H1 (cell line): Measurements from ENCODE around the gene WEE1. TPM values are rescaled to one million over a fixed set of nuclear protein-coding genes. Genes with fewer than 3 reads are reported as not detected.
A peak's percentile ranks its signal among the peaks of the same experiment; 100 is the strongest.

Source experiments
- ASH2L ChIP-seq: fragments of 200-600, 300-600 bp; sonication (generic); IDR thresholded peaks from one replicate; pipeline ENCODE4 v1.7.1; 2017; ENCODE audit warnings: low read length
- CBX8 ChIP-seq: fragments of 300-800, 300-1000 bp; sonication (generic); IDR thresholded peaks from 2 replicates; pipeline ENCODE4 v1.7.1; 2016; ENCODE audit warnings: low read depth, low read length, borderline replicate concordance
- CHD7 ChIP-seq: fragments of 300-600 bp; sonication (generic); IDR thresholded peaks from 2 replicates; pipeline ENCODE4 v1.7.1; 2012; ENCODE audit warnings: low read length, moderate library complexity, mild to moderate bottlenecking, inconsistent platforms; ENCODE audit not compliant: insufficient replicate concordance
- KDM4A ChIP-seq: IDR thresholded peaks from one replicate; pipeline ENCODE4 v1.7.1; 2012; ENCODE audit warnings: low read depth, mild to moderate bottlenecking, moderate library complexity, low read length, inconsistent platforms; ENCODE audit not compliant: severe bottlenecking
- POLR2AphosphoS5 ChIP-seq: IDR thresholded peaks from 2 replicates; pipeline ENCODE4 v1.6.1; 2011; ENCODE audit warnings: low read depth, low read length
- RAD21 ChIP-seq, 2 experiments: IDR thresholded peaks in 1 of 2; conservative IDR thresholded peaks in 1 of 2; 2 replicates each; pipeline ENCODE4 v1.6.1; 2011; ENCODE audit warnings: low read depth in 2 of 2, low read length in 2 of 2, improper control_type of control experiment in 1 of 2, inconsistent platforms in 1 of 2, mild to moderate bottlenecking in 1 of 2, moderate library complexity in 1 of 2
- RFX5 ChIP-seq: IDR thresholded peaks from 2 replicates; pipeline ENCODE4 v1.6.1; 2011; ENCODE audit warnings: low read depth, low read length, improper control_type of control experiment, borderline replicate concordance
- RNF2 ChIP-seq: fragments of 200-900, 300-1000 bp; sonication (generic); IDR thresholded peaks from 2 replicates; pipeline ENCODE4 v1.7.1; 2016; ENCODE audit warnings: borderline replicate concordance, low read depth, mild to moderate bottlenecking, antibody characterized with exemption, low read length; ENCODE audit not compliant: poor library complexity, severe bottlenecking; ENCODE audit errors: missing control alignments
- SAP30 ChIP-seq: fragments of 300-600 bp; sonication (generic); IDR thresholded peaks from 2 replicates; pipeline ENCODE4 v1.7.1; 2012; ENCODE audit warnings: low read length, moderate library complexity, mild to moderate bottlenecking, inconsistent platforms; ENCODE audit not compliant: insufficient read depth, insufficient replicate concordance
- SP2 ChIP-seq: IDR thresholded peaks from 2 replicates; pipeline ENCODE4 v1.6.1; 2012; ENCODE audit warnings: mild to moderate bottlenecking, low read length, inconsistent platforms
- polyA plus RNA-seq, 7 experiments: library from polyadenylated mRNA; depleted of rRNA in 3 of 7; stranded (reverse) in 5 of 7; unstranded in 2 of 7; fragments of >200 nt in 5 of 7; fragments of 200-250 nt in 2 of 7; gene quantifications; 1 replicate in 5 of 7; 2 replicates in 1 of 7; 4 replicates in 1 of 7; pipeline versions ENCODE4 v1.2.1 to v1.2.3, GENCODE V29; 2011 to 2013; ENCODE audit warnings: missing spikeins in 2 of 7, mixed read lengths in 2 of 7
- total RNA-seq: library from RNA; stranded (reverse); fragmentation: NEBNext Ultra II Directional; extraction: Animal tissue kit (Norgen Biotek cat#: 25700); gene quantifications from 2 replicates; pipeline ENCODE4 v1.2.1, GENCODE V29; 2021

The WEE1 gene
- total and polyA plus RNA-seq, 2 of the 8 experiments (the other 6 are each of a cell fraction or from before 2014, with no cell fraction given), result 40.8 to 120 TPM

DNA sequence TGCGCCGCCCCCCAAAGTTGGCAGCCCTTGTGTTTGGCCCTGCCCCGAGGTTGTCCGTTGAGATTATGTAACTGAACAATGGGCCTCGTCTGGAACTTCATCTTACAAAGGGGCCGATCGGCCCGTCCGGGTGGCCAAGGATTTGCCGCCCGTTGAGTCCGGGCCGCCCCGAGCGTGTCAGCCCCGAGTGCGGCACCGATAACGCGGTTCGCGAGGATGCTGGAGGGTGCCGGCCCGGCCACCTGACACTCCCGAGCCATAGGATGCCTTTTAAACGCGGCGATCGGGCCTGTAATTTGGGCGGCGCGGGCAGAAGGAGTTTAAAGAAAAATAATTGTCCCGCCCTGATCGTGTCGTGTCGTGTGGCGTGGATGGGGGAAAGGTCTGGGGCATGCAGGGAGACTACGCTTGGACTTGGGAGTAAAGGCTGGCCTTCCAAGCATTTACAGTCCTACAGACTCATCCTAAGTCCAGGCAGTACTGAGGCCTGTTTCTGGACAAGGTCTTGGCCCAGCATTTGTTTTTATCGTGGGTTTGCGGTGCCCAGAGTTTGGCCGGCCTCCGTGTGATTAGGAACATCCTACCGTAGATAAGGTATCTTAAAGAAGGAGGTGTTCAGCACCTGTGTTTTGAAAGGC is 1.3 kb downstream of the WEE1 start (continued):
- TF ChIP-seq KDM4A, result no peak
- TF ChIP-seq SP2, result no peak
- TF ChIP-seq RFX5, result no peak
- peak; percentile 71; the same call in 1 of the 2 replicates for TF ChIP-seq POLR2AphosphoS5
- no peak for TF ChIP-seq CBX8
- TF ChIP-seq RAD21 (IDR thresholded peaks at IDR 0.05 in 1 of 2, conservative IDR thresholded peaks at IDR 0.05 in 1 of 2; ENCODE audit: low read depth in 2 of 2, low read length in 2 of 2), result no peak
- no peak for TF ChIP-seq RNF2
- no peak for TF ChIP-seq SAP30
- peak; percentile 59 for TF ChIP-seq ASH2L
- no peak for TF ChIP-seq CHD7
